ENCODE measurements around the gene EGFR.

The EGFR gene

GRCh38 chr7:55233001-55233400 is 214.2 kb downstream of the EGFR start:
- Histone ChIP-seq H4K20me1 (no peaks in the 10 kb centered on the region), H3K27ac (no peak overlapping the region), H3K4me2 (no peak overlapping the region), H3K36me3 (no peaks in the 10 kb centered on the region), H3K9me3 (peaks cover 18% of the 10 kb centered on the region), H3K4me1 (no peaks in the 10 kb centered on the region), H3K9ac (no peak overlapping the region), H3K4me3 (no peak overlapping the region), H3K27me3 (no peaks in the 10 kb centered on the region)
- no peak for TF ChIP-seq Cebpa-rat (IDR thresholded peaks at IDR 0.05)

GRCh38 chr7:55234408-55234807 is 215.6 kb downstream of the EGFR start:
- Histone ChIP-seq H3K9ac (no peak overlapping the region), H3K9me3 (peaks cover 6% of the 10 kb centered on the region), H3K27me3 (no peaks in the 10 kb centered on the region), H4K20me1 (no peaks in the 10 kb centered on the region), H3K4me2 (no peak overlapping the region), H3K36me3 (no peaks in the 10 kb centered on the region), H3K27ac (no peak overlapping the region), H3K4me1 (no peaks in the 10 kb centered on the region), H3K4me3 (no peak overlapping the region)
- TF ChIP-seq Cebpa-rat (IDR thresholded peaks at IDR 0.05) = no peak

GRCh38 chr7:55235115-55235514 is 216.3 kb downstream of the EGFR start:
- Histone ChIP-seq H3K9me3 (no peaks in the 10 kb centered on the region), H3K9ac (no peak overlapping the region), H4K20me1 (no peaks in the 10 kb centered on the region), H3K27me3 (no peaks in the 10 kb centered on the region), H3K27ac (no peak overlapping the region), H3K4me3 (no peak overlapping the region), H3K36me3 (no peaks in the 10 kb centered on the region), H3K4me2 (no peak overlapping the region), H3K4me1 (no peaks in the 10 kb centered on the region)
- TF ChIP-seq Cebpa-rat (IDR thresholded peaks at IDR 0.05) = no peak

GRCh38 chr7:55235801-55236200 is 217.0 kb downstream of the EGFR start:
- Histone ChIP-seq H3K27ac (no peak overlapping the region), H3K36me3 (no peaks in the 10 kb centered on the region), H4K20me1 (no peaks in the 10 kb centered on the region), H3K4me1 (no peaks in the 10 kb centered on the region), H3K4me3 (no peak overlapping the region), H3K4me2 (no peak overlapping the region), H3K9ac (no peak overlapping the region), H3K27me3 (no peaks in the 10 kb centered on the region), H3K9me3 (no peaks in the 10 kb centered on the region)
- no peak for TF ChIP-seq Cebpa-rat (IDR thresholded peaks at IDR 0.05)

- Histone ChIP-seq H3K27me3 (no peaks in the 10 kb centered on the region), H3K9ac (no peak overlapping the region), H3K4me2 (no peak overlapping the region), H3K9me3 (no peaks in the 10 kb centered on the region), H4K20me1 (no peaks in the 10 kb centered on the region), H3K27ac (no peak overlapping the region), H3K4me1 (no peaks in the 10 kb centered on the region), H3K36me3 (no peaks in the 10 kb centered on the region), H3K4me3 (no peak overlapping the region)
- TF ChIP-seq Cebpa-rat (IDR thresholded peaks at IDR 0.05) = no peak
These were observed 217.7 kb downstream of the EGFR start for GRCh38 chr7:55236476-55236875.

GRCh38 chr7:55237156-55237893 is 218.5 kb downstream of the EGFR start:
- no peaks in the 10 kb centered on the region for H3K27me3 ChIP-seq
- no peaks in the 10 kb centered on the region for H3K9me3 ChIP-seq
- no peak overlapping the region for H3K27ac ChIP-seq
- H4K20me1 ChIP-seq = no peaks in the 10 kb centered on the region
- no peaks in the 10 kb centered on the region for H3K36me3 ChIP-seq
- no peaks in the 10 kb centered on the region for H3K4me1 ChIP-seq
- no peak overlapping the region for H3K4me2 ChIP-seq
- TF ChIP-seq Cebpa-rat (IDR thresholded peaks at IDR 0.05) = no peak
- no peak overlapping the region for H3K9ac ChIP-seq
- no peak overlapping the region for H3K4me3 ChIP-seq

GRCh38 chr7:55239406-55239805 is 220.6 kb downstream of the EGFR start:
- H3K4me1 ChIP-seq = no peaks in the 10 kb centered on the region
- H3K4me3 ChIP-seq = no peak overlapping the region

GRCh38 chr7:55240418-55241142 is 221.8 kb downstream of the EGFR start:
- H3K9ac ChIP-seq = no peak overlapping the region
- TF ChIP-seq Cebpa-rat (IDR thresholded peaks at IDR 0.05) = no peak
- H3K27ac ChIP-seq = no peak overlapping the region

More at GRCh38 chr7:55239406-55239805, 220.6 kb downstream of the EGFR start:
- no peak overlapping the region for H3K9ac ChIP-seq
- no peak overlapping the region for H3K27ac ChIP-seq
- no peaks in the 10 kb centered on the region for H4K20me1 ChIP-seq
- H3K9me3 ChIP-seq = no peaks in the 10 kb centered on the region
- no peaks in the 10 kb centered on the region for H3K36me3 ChIP-seq
- no peaks in the 10 kb centered on the region for H3K27me3 ChIP-seq
- TF ChIP-seq Cebpa-rat (IDR thresholded peaks at IDR 0.05) = no peak
- H3K4me2 ChIP-seq = no peak overlapping the region

GRCh38 chr7:55241958-55242357 is 223.1 kb downstream of the EGFR start:
- TF ChIP-seq Cebpa-rat (IDR thresholded peaks at IDR 0.05) = no peak
- Histone ChIP-seq H3K27me3 (no peaks in the 10 kb centered on the region), H3K27ac (no peak overlapping the region), H3K4me1 (no peaks in the 10 kb centered on the region), H3K4me2 (no peak overlapping the region), H3K4me3 (no peak overlapping the region), H3K9ac (no peak overlapping the region), H4K20me1 (no peaks in the 10 kb centered on the region), H3K9me3 (no peaks in the 10 kb centered on the region), H3K36me3 (no peaks in the 10 kb centered on the region)

More at GRCh38 chr7:55240418-55241142, 221.8 kb downstream of the EGFR start:
- no peak overlapping the region for H3K4me3 ChIP-seq
- H4K20me1 ChIP-seq = no peaks in the 10 kb centered on the region
- no peaks in the 10 kb centered on the region for H3K36me3 ChIP-seq
- H3K9me3 ChIP-seq = no peaks in the 10 kb centered on the region
- no peaks in the 10 kb centered on the region for H3K4me1 ChIP-seq
- no peak overlapping the region for H3K4me2 ChIP-seq
- H3K27me3 ChIP-seq = no peaks in the 10 kb centered on the region

- Histone ChIP-seq H3K27me3 (no peaks in the 10 kb centered on the region), H3K9me3 (no peaks in the 10 kb centered on the region), H3K36me3 (no peaks in the 10 kb centered on the region), H3K9ac (no peak overlapping the region), H4K20me1 (no peaks in the 10 kb centered on the region), H3K4me1 (no peaks in the 10 kb centered on the region), H3K27ac (no peak overlapping the region), H3K4me3 (no peak overlapping the region), H3K4me2 (no peak overlapping the region)
- TF ChIP-seq Cebpa-rat (IDR thresholded peaks at IDR 0.05) = no peak
These were observed 223.8 kb downstream of the EGFR start for GRCh38 chr7:55242613-55243012.

Measured in BLaER1 (cell line).